AG09309 (cell line): ENCODE data around the gene SHC2.

Experiments used
- DNase-seq: peaks from one replicate; pipeline ENCODE4 v3.0.0-alpha.2; 2010; ENCODE audit warnings: low read depth
- H3K4me3 ChIP-seq: 2 replicates; pipeline ENCODE4 v1.5.1; 2011; ENCODE audit warnings: mild to moderate bottlenecking, low read depth, low read length, moderate library complexity; ENCODE audit not compliant: control insufficient read depth
- CTCF ChIP-seq: IDR thresholded peaks from 2 replicates; pipeline ENCODE4 v1.5.1; 2011; ENCODE audit warnings: mild to moderate bottlenecking, low read depth, low read length, inconsistent platforms; ENCODE audit not compliant: insufficient read depth, control insufficient read depth; ENCODE audit errors: missing control alignments

SHC2 gene

GRCh38 chr19:474126-475078 lies 13.6 kb upstream of the SHC2 start:
- no peak for DNase-seq
- TF ChIP-seq CTCF, result no peak
- no peak overlapping the region for H3K4me3 ChIP-seq

GRCh38 chr19:472005-472858 lies 11.4 kb upstream of the SHC2 start:
- DNase-seq, result no peak
- H3K4me3 ChIP-seq, result no peak overlapping the region
- TF ChIP-seq CTCF, result no peak

- DNase-seq, result no peak
- TF ChIP-seq CTCF, result no peak
- no peak overlapping the region for H3K4me3 ChIP-seq
Measured at GRCh38 chr19:470701-471100, 9.9 kb upstream of the SHC2 start.

GRCh38 chr19:469833-470232 lies 9.0 kb upstream of the SHC2 start:
- TF ChIP-seq CTCF, result no peak

GRCh38 chr19:468587-469256 lies 7.9 kb upstream of the SHC2 start:
- no peak for TF ChIP-seq CTCF
- no peak overlapping the region for H3K4me3 ChIP-seq
- DNase-seq, result no peak

More at GRCh38 chr19:469833-470232, 9.0 kb upstream of the SHC2 start:
- no peak for DNase-seq
- H3K4me3 ChIP-seq, result no peak overlapping the region

- H3K4me3 ChIP-seq, result no peak overlapping the region
- DNase-seq, result no peak
- TF ChIP-seq CTCF, result no peak
Measured at GRCh38 chr19:467554-467953, 6.7 kb upstream of the SHC2 start.
